Keratinocyte (primary cell): ENCODE results near the gene KCND2.

Experiments
- EZH2 ChIP-seq: IDR thresholded peaks from one replicate; pipeline ENCODE4 v1.6.1; 2012; ENCODE audit warnings: inconsistent platforms, mild to moderate bottlenecking, low read length, moderate library complexity
- TF ChIP-seq, protein P1 (sequence below), 3 experiments: IDR thresholded peaks in 1 of 3; conservative IDR thresholded peaks in 1 of 3; optimal IDR thresholded peaks in 1 of 3; 2 replicates in 2 of 3; 3 replicates in 1 of 3; pipeline versions ENCODE3 to v1.5.1; 2011; ENCODE audit warnings: low read length in 3 of 3, mild to moderate bottlenecking in 3 of 3, moderate library complexity in 2 of 3, control low read depth in 1 of 3, inconsistent platforms in 1 of 3; ENCODE audit not compliant: insufficient read depth in 2 of 3; ENCODE audit errors: extremely low read depth in 1 of 3

DNA sequence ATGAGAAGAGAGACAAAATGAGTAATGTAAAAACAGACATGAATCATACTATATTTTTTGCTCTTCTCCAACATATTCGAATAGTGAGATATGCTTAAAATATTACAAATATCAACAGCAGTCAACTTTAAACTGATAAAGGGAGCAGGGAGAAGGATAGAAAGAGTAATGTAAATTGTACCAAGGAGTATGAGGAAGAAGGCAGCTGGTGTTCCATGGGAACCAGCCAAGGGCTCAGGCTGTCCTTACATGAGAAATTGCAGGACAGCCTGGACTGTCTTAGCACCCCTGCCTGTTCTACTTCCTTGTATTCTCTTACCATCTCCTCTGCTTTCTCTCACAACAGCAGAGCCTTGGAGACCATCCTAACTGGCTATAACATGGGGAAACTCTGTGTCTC, 456.3 kb downstream of the KCND2 start:
- TF ChIP-seq, protein P1, sequence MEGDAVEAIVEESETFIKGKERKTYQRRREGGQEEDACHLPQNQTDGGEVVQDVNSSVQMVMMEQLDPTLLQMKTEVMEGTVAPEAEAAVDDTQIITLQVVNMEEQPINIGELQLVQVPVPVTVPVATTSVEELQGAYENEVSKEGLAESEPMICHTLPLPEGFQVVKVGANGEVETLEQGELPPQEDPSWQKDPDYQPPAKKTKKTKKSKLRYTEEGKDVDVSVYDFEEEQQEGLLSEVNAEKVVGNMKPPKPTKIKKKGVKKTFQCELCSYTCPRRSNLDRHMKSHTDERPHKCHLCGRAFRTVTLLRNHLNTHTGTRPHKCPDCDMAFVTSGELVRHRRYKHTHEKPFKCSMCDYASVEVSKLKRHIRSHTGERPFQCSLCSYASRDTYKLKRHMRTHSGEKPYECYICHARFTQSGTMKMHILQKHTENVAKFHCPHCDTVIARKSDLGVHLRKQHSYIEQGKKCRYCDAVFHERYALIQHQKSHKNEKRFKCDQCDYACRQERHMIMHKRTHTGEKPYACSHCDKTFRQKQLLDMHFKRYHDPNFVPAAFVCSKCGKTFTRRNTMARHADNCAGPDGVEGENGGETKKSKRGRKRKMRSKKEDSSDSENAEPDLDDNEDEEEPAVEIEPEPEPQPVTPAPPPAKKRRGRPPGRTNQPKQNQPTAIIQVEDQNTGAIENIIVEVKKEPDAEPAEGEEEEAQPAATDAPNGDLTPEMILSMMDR (optimal IDR thresholded peaks at IDR 0.05 in 1 of 3, IDR thresholded peaks at IDR 0.05 in 1 of 3, conservative IDR thresholded peaks at IDR 0.05 in 1 of 3; ENCODE audit: extremely low read depth in 1 of 3, insufficient read depth in 2 of 3, low read length in 3 of 3), result no peak
- no peak for TF ChIP-seq EZH2
